HG02571 (cell line): ENCODE results near the gene AKIRIN2.
"Not testable (repeated sequence)": the region's sequence is repeated elsewhere in the genome, so short reads cannot be mapped to it uniquely, and the experiment has no call there.

Experiments used
- ATAC-seq: cut with Tn5 transposase; IDR thresholded peaks from one replicate; pipeline ENCODE4 v1.9.1; 2021; ENCODE audit warnings: mild to moderate bottlenecking, moderate library complexity; ENCODE audit not compliant: unreplicated experiment

The AKIRIN2 gene

GRCh38 chr6:87718662-87719433 is 16.8 kb upstream of the AKIRIN2 start:
- no peak for ATAC-seq

- no peak for ATAC-seq
Measured at GRCh38 chr6:87716928-87717614, 15.0 kb upstream of the AKIRIN2 start.

- ATAC-seq = no peak
Measured at GRCh38 chr6:87714093-87714842, 12.2 kb upstream of the AKIRIN2 start.

GRCh38 chr6:87712713-87713112 is 10.7 kb upstream of the AKIRIN2 start:
- ATAC-seq = not testable (repeated sequence)

GRCh38 chr6:87710090-87710489 is 8.1 kb upstream of the AKIRIN2 start:
- ATAC-seq = no peak

GRCh38 chr6:87708581-87709427 is 6.8 kb upstream of the AKIRIN2 start:
- not testable (repeated sequence) for ATAC-seq

- no peak for ATAC-seq
Measured at GRCh38 chr6:87706187-87706966, 4.3 kb upstream of the AKIRIN2 start.

- peak; percentile 40 for ATAC-seq
Measured at GRCh38 chr6:87705070-87705691, 3.1 kb upstream of the AKIRIN2 start.

- ATAC-seq = not testable (repeated sequence)
Measured at GRCh38 chr6:87703039-87703438, 1.0 kb upstream of the AKIRIN2 start.

- ATAC-seq = peak; percentile 5
Measured at GRCh38 chr6:87702589-87702945, 534 bp upstream of the AKIRIN2 start.

- peak; percentile 1 for ATAC-seq
Measured at GRCh38 chr6:87701344-87701675, 723 bp downstream of the AKIRIN2 start.

- ATAC-seq = no peak
Measured at GRCh38 chr6:87700397-87701343, 1.4 kb downstream of the AKIRIN2 start.

- no peak for ATAC-seq
Measured at GRCh38 chr6:87699576-87699975, 2.5 kb downstream of the AKIRIN2 start.

- no peak for ATAC-seq
Measured at GRCh38 chr6:87698547-87699006, 3.5 kb downstream of the AKIRIN2 start.

GRCh38 chr6:87697581-87698546 is 4.2 kb downstream of the AKIRIN2 start:
- ATAC-seq = no peak

GRCh38 chr6:87696817-87697216 is 5.2 kb downstream of the AKIRIN2 start:
- ATAC-seq = not testable (repeated sequence)

- ATAC-seq = no peak
Measured at GRCh38 chr6:87692086-87692485, 9.9 kb downstream of the AKIRIN2 start.
